GM18499 (cell line): ENCODE results near the gene MIPOL1.
"Not testable (repeated sequence)": the region's sequence is repeated elsewhere in the genome, so short reads cannot be mapped to it uniquely, and the experiment has no call there.

Source experiments
- ATAC-seq: cut with Tn5 transposase; IDR thresholded peaks from one replicate; pipeline ENCODE4 v1.9.1; 2021; ENCODE audit warnings: moderate number of reproducible peaks; ENCODE audit not compliant: insufficient read depth, unreplicated experiment

The MIPOL1 gene

DNA sequence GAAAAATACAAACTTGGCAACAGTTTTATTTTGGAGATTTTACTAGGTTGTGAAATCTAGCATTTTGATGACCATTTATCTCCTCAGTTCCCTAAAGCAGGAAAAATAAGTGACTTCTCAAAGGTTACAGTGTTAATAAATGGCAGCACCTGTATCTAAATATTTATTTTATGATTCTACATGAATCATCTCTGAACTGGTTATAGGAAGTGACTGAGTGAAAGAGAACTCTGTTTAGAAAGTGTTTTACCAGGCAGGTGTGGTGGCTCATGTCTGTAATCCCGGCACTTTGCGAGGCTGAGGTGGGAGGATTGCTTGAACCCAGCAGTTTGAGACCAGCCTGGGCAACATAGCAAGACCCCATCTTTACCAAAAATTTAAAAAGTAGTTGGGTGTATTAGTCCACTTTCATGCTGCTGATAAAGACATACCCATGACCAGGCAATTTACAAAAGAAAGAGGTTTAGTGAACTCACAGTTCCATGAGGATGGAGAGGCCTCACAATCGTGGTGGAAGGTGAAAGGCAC is 26.3 kb downstream of the MIPOL1 start:
- ATAC-seq, result no peak

GRCh38 chr14:37225668-37226067 is 27.9 kb downstream of the MIPOL1 start:
- ATAC-seq, result not testable (repeated sequence)

DNA sequence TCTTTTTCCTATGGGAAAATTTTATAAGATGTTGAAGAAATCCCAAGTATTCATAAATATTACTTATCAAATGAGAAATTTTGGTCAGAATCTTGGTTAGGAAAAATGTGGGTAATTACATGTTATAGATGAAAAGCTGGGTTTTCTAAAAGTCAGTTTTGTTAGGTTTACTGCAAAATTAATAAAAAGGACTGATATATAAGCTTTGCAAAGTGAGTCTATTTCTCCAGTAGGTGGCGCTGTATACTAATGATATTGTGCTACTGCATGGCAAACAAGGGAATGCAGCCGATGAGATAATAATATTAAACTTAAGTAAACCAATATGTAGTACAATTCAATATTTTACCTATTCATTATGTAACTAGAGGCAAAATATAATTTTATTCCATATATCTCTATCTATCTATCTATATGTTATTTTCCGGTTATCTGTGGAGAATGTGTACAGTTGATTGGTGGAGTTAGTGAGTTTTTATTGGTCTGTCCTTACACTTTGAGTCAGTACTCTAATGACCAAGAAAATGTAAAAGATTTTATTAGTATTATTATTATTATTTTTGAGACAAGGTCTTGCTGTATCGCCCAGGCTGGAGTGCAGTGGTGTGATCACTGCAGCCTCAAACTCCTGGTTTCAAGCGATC is 32.9 kb downstream of the MIPOL1 start:
- ATAC-seq, result no peak

DNA sequence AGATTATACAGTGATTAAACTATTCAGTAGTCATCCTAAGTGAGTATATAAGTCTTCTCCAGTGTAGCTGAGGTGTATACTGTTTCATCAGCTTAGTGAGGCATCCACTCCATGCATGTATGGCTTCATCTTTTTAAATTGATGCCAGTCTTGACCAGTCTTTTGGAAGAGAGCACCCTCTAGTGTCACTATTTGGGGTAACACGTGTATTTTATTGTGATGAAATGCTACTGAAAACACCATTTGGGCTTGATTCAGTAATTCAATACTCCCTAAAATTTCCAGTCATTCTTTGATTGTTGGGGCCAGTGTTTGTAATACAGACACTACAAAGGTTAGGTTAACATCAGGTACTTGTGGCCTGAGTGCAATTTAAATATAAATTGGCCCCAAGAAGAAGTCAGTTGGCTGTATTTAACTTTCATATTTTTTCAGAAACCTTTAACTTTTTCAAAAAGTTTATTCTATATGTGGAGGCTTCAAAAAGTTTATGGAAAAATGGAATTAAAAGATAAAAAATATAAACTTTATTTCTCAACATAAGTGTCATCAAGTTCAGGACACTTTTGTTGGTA is 35.3 kb downstream of the MIPOL1 start:
- ATAC-seq, result no peak

GRCh38 chr14:37234222-37234621 is 36.5 kb downstream of the MIPOL1 start:
- ATAC-seq, result no peak

- not testable (repeated sequence) for ATAC-seq
Measured at GRCh38 chr14:37236044-37236443, 38.3 kb downstream of the MIPOL1 start.

DNA sequence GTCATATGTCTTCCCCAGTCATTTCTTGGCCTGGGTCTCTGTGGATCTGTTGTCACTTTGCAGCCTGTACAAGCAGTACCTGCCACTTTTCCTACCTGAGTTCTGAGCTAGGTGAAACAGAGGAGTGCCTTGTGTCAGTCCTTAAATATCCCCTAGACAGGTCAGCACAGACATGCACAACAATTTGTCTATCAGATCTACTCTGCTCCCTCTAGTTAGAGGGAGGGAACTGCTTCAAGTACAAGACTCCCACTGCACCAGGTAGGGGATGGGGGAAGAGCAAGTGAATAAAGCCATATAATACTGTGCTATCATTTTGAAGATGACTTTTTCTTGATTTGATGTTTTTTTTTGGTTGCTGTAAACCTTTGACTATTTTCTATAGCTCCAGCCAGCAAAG is 39.4 kb downstream of the MIPOL1 start:
- ATAC-seq, result no peak

DNA sequence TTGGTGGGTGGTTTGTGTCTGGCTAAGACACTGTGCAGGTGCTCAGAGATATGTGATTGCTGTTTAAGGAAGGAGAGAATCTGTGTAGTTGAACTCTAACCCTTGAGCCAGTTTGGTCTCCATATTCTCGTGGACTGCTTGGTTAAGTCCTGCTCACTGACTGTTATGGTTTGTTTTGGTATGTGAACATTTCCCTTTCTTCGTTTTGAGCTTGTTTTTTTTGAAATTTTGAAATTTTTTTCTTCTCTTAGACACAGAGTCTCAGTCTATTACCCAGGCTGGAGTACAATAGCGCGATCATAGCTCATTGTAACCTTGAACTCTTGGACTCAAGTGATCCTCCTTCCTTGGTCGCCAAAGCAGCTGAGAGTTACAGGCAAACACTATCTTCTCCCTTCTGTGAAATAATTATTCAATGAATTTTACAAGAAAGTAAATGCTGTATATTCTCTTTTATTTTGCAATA is 40.0 kb downstream of the MIPOL1 start:
- ATAC-seq, result no peak

DNA sequence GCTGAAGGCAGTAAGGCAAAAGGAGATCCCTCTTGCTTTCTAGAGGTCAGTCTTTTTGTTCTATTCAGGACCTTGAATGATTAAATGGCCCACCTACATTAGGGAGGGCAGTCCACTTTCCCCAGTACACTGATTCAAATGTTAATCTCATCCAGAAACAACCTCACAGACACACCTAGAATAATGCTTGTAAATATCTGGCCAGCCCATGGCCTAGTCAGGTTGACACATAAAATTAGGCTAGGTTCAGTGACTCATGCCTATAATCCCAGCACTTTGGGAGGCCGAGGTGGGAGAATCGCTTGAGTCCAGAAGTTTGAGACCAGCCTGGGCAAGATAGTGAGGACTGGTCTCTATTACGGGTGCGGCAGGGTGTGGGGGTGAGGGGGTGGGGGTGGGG is 43.5 kb downstream of the MIPOL1 start:
- no peak for ATAC-seq

- no peak for ATAC-seq
Measured at GRCh38 chr14:37246427-37246829, 48.7 kb downstream of the MIPOL1 start.

- ATAC-seq, result no peak
Measured at GRCh38 chr14:37247791-37248461, 50.2 kb downstream of the MIPOL1 start.

- ATAC-seq, result no peak
Measured at GRCh38 chr14:37251775-37252174, 54.0 kb downstream of the MIPOL1 start.

GRCh38 chr14:37252434-37252833 is 54.7 kb downstream of the MIPOL1 start:
- ATAC-seq, result no peak

GRCh38 chr14:37253905-37254304 is 56.2 kb downstream of the MIPOL1 start:
- no peak for ATAC-seq

- ATAC-seq, result no peak
Measured at GRCh38 chr14:37254411-37254947, 56.7 kb downstream of the MIPOL1 start.

GRCh38 chr14:37257501-37258070 is 59.8 kb downstream of the MIPOL1 start:
- ATAC-seq, result no peak

DNA sequence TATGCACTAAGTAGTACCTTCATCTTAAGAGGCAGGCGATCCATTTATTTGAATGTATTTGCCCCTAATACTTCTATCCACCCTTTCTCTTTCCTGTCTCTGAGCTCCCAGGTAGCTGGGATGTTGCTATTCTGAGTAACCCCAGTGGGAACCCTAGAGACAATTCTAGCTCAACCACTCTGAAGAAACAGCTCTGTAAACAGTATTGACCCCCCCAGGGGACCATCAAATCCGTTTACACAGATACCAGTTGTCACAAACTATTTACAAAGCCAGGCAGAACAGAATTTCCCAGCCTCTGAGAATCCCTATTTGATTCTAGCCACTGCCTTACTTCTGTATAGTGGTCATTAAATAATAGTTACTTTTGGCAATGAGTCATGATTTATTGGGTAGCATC is 64.9 kb downstream of the MIPOL1 start:
- no peak for ATAC-seq

DNA sequence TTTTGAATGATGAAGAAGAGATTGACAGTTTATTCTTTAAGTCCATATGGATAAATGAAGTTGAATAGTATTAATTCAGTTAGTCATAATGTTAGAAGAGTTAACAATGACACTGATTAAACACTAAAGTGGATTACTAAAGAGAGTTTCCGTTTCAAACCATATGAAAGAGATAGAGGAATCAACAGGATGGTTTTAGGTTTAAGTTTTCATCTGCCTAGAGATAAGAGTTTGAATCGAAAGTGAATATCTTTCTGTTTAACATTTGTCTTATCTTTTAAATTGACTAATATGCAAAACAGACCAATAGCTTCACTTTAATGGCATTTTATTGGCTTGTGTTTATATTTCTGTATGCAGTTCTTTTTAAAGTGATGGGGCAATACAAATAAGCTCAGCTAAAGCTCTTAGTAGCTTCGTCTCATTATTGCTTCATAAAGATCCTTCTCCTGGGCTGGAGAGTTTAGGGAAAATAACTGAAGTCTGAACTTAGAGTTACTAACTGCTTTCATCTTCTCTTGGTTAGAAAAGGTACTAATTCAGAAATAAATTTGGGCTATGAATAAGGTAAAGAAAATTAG is 66.0 kb downstream of the MIPOL1 start:
- no peak for ATAC-seq

DNA sequence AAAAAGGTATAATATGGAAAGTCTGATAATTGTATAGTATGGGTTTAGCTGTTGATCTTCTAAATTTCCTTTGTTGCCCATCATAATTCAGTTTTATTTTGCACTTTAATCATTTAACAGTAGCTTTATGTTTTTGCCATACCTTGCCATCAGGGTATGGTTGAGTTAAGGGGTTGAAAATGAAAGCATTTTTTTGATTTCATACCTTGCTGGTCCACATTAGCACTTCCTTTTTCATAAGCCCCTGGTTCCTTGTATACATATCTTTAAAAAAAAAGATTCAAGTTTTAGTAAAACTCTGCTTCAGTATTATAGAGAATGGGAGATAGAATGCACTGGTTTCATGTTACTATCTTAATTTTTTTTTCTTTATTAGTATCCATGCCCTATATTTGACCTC is 71.1 kb downstream of the MIPOL1 start:
- ATAC-seq, result no peak

DNA sequence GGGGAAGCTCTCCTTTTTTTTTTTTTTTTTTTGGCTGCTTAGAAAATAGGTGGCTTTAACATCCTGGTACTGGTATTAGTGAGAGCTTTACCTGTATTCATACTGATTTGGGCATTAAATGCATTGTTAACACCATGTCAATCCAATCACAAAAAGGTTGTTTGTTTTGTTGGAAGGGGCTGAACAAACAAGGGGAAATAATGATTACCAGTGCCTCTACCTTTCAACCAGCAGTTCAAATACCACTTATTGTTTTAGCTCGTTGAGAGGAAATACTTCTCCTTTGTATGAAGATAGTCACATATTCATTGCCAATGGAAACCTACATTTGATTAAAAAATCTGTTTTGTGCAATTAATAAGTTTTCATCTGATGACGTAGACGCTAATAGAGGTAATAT is 72.9 kb downstream of the MIPOL1 start:
- ATAC-seq, result no peak

- ATAC-seq, result no peak
Measured at GRCh38 chr14:37272569-37272968, 74.8 kb downstream of the MIPOL1 start.
